Panc1 (cell line): ENCODE results near the gene CCDC187. TPM values are rescaled to one million over a fixed set of nuclear protein-coding genes. Genes with fewer than 3 reads are reported as not detected.

ENCODE experiments used
- ATAC-seq: fragments of 200-7000 bp; cut with Tn5 transposase; 2 replicates; pipeline ENCODE4 v1.9.1; 2020; ENCODE audit warnings: mild to moderate bottlenecking, moderate library complexity
- BruUV-seq: library from RNA; stranded (reverse); fragments of 400-500 nt; replicated peaks from 2 replicates; lab custom pipeline; 2021; lab: Mats Ljungman, UMichigan
- CTCF ChIA-PET: fragments of 300-600 bp; sonication (Branson Sonifier 250); formaldehyde crosslinking; loops from one replicate; lab custom pipeline; 2022; ENCODE audit warnings: antibody characterized with exemption; lab: Charles Lee
- POLR2A ChIA-PET: fragments of 300-600 bp; sonication (Branson Sonifier 250); formaldehyde crosslinking; loops from one replicate; lab custom pipeline; 2022; ENCODE audit warnings: antibody characterized with exemption; lab: Charles Lee
- DNase-seq: peaks from one replicate; pipeline ENCODE4 v3.0.0-alpha.2; 2010; ENCODE audit warnings: low read depth, low spot score
- H3K27ac ChIP-seq: 2 replicates; pipeline ENCODE4 v1.5.1; 2011; ENCODE audit warnings: mild to moderate bottlenecking, low read length, inconsistent platforms
- H3K27me3 ChIP-seq: fragments of 200-500 bp; sonication (Bioruptor generic); 2 replicates; pipeline ENCODE4 v1.6.0; 2014; ENCODE audit warnings: low read length, inconsistent platforms; ENCODE audit not compliant: control insufficient read depth, insufficient read depth
- H3K36me3 ChIP-seq: fragments of 200-500 bp; sonication (Bioruptor generic); 2 replicates; pipeline ENCODE4 v1.5.1; 2014; ENCODE audit warnings: inconsistent platforms, mild to moderate bottlenecking, low read length, moderate library complexity; ENCODE audit not compliant: control insufficient read depth, insufficient read depth
- H3K4me1 ChIP-seq: 2 replicates; pipeline ENCODE4 v1.5.1; 2011; ENCODE audit warnings: inconsistent platforms, mild to moderate bottlenecking, low read length, moderate library complexity; ENCODE audit not compliant: control insufficient read depth, insufficient read depth
- H3K4me3 ChIP-seq, 2 experiments: 2 replicates each; pipeline ENCODE4 v1.5.1; 2011 to 2012; ENCODE audit warnings: low read depth in 2 of 2, low read length in 2 of 2, mild to moderate bottlenecking in 2 of 2, inconsistent platforms in 1 of 2, moderate library complexity in 1 of 2
- H3K9me3 ChIP-seq: fragments of 200-500 bp; sonication (Bioruptor generic); 2 replicates; pipeline ENCODE4 v1.5.1; 2014; ENCODE audit warnings: low read depth, mild to moderate bottlenecking, inconsistent platforms, low read length, moderate library complexity; ENCODE audit not compliant: control insufficient read depth, insufficient read depth
- CTCF ChIP-seq: fragments of 450-650 bp; IDR thresholded peaks from 2 replicates; pipeline ENCODE4 v1.5.1; 2017; ENCODE audit warnings: mild to moderate bottlenecking
- POLR2AphosphoS5 ChIP-seq: IDR thresholded peaks from 2 replicates; pipeline ENCODE4 v1.6.1; 2012; ENCODE audit warnings: mild to moderate bottlenecking, low read depth, low read length, moderate library complexity
- REST ChIP-seq, 2 experiments: IDR thresholded peaks; 2 replicates each; pipeline ENCODE4 v1.6.1; 2011 to 2012; ENCODE audit warnings: low read depth in 2 of 2, control low read depth in 1 of 2, low read length in 1 of 2, mild to moderate bottlenecking in 1 of 2, moderate library complexity in 1 of 2; ENCODE audit not compliant: insufficient read depth in 1 of 2
- SIN3A ChIP-seq: IDR thresholded peaks from 2 replicates; pipeline ENCODE4 v1.6.1; 2012; ENCODE audit warnings: low read depth, mild to moderate bottlenecking, low read length, moderate library complexity, borderline replicate concordance; ENCODE audit not compliant: insufficient read depth
- TCF7L2 ChIP-seq: IDR thresholded peaks from 2 replicates; pipeline ENCODE4 v1.6.1; 2011; ENCODE audit warnings: mild to moderate bottlenecking, low read depth, low read length, inconsistent platforms
- in situ Hi-C: cut with HindIII; loops from 2 replicates; pipeline ENCODE4 v1.10.0; 2016; ENCODE audit warnings: low sequenced_read_pairs, low pct_unique_long_range_greater_than_20kb
- intact Hi-C: fragments of 100-400 bp; cut with micrococcal nuclease; formaldehyde crosslinking; loops from one replicate; pipeline ENCODE4 v1.10.0; 2022; ENCODE audit not compliant: unreplicated experiment
- total RNA-seq: library from RNA; stranded (reverse); gene quantifications from one replicate; pipeline ENCODE4 v1.2.1, GENCODE V29; 2021; ENCODE audit not compliant: unreplicated experiment

CCDC187 gene
- total RNA-seq, 1 experiment from 2014 or later = not detected

GRCh38 chr9:136343884-136344269 is 40.0 kb upstream of the CCDC187 start:
- no peak overlapping the region for H3K4me3 ChIP-seq
- no peak overlapping the region for H3K27ac ChIP-seq
- CTCF ChIA-PET = no interaction called here
- no peak for ATAC-seq
- in situ Hi-C loops = no loop called here
- H3K4me1 ChIP-seq = peaks cover 4% of the 10 kb centered on the region
- intact Hi-C loops = no loop called here
- no peaks in the 10 kb centered on the region for H3K36me3 ChIP-seq
- POLR2A ChIA-PET = no interaction called here
- no peak for TF ChIP-seq SIN3A
- no peak for TF ChIP-seq TCF7L2
- no peak for TF ChIP-seq REST (IDR thresholded peaks at IDR 0.05; ENCODE audit: insufficient read depth in 1 of 2, low read depth in 2 of 2, low read length in 1 of 2)
- no peak for TF ChIP-seq CTCF
- TF ChIP-seq POLR2AphosphoS5 = no peak
- BruUV-seq = no TSS peak
- H3K9me3 ChIP-seq = no peaks in the 10 kb centered on the region
- no peak for DNase-seq
- H3K27me3 ChIP-seq = no peaks in the 10 kb centered on the region

DNA sequence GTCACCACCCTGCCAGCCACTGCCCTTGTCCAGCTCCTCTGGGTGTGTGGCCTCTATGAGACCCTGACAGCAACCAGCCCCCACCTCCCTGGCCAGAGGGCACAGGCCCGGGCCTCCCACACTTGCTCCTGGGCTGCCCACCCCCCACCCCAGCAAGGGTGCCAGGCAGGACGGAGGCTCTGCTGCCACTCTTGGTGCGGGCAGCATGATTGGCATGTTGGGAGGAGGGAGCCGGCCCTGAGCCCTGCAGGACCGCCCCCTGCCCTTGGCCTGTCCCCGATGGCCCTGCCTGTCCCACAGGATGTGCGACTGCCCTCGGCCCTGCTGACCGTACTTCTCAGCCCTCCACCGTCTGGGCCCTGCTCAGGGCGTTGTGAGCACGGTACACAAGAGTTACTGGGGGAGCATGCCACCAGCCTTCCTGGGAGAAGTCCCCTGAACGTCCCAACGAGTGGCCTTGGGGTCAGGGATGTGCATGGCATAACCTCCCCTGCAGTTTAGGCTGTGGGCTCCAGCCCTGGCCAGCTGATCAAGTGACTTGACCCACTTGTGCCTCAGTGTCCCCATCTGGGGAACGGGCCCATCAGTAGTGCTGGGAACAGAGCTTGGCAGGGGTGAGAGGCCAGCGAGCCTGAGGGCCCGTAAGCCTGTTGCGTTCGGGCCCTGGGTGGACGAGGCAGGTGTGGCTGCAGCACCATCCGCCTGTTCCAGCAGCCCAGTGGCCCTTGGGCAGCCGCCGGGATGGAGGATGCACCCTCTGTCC is 39.4 kb upstream of the CCDC187 start:
- Histone ChIP-seq H3K36me3 (no peaks in the 10 kb centered on the region), H3K4me1 (peaks cover 4% of the 10 kb centered on the region), H3K4me3 (no peak overlapping the region), H3K27ac (no peak overlapping the region), H3K9me3 (no peaks in the 10 kb centered on the region), H3K27me3 (no peaks in the 10 kb centered on the region)
- DNase-seq (no peak), ATAC-seq (no peak)
- TF ChIP-seq REST (IDR thresholded peaks at IDR 0.05; ENCODE audit: insufficient read depth in 1 of 2, low read depth in 2 of 2, low read length in 1 of 2) = no peak
- no peak for TF ChIP-seq POLR2AphosphoS5
- no peak for TF ChIP-seq TCF7L2
- TF ChIP-seq CTCF = no peak
- TF ChIP-seq SIN3A = no peak
- in situ Hi-C loops (no loop called here), intact Hi-C loops (no loop called here)
- ChIA-PET CTCF (no interaction called here), POLR2A (no interaction called here)
- no TSS peak for BruUV-seq
